Measurements from ENCODE around the gene LYSET.
"Not testable (repeated sequence)": the region's sequence is repeated elsewhere in the genome, so short reads cannot be mapped to it uniquely, and the experiment has no call there.

Gene LYSET

GRCh38 chr14:93223565-93223964 lies 38.4 kb downstream of the LYSET start:
- DNase-seq (ENCODE audit: low read depth): no peak

DNA sequence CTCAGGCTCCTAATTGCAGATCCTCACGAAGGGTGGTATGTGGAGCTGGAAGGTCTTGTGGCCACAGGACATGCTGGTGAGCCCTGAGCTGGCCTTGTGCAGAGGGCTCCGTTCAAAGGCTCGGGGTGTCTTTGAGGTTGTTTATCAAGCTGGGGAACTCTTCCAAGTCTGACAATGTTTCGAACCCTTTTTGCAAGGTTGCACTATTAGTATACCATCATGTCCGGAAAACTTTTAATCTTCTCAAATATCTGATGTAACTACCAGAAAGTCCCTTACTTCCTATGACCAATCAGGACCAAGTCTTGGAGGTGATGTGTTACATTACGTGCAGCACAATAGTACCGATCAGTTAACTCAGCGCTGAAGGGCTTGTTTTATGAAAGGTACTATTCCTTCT lies 43.4 kb downstream of the LYSET start:
- no peak for DNase-seq (ENCODE audit: low read depth)

DNA sequence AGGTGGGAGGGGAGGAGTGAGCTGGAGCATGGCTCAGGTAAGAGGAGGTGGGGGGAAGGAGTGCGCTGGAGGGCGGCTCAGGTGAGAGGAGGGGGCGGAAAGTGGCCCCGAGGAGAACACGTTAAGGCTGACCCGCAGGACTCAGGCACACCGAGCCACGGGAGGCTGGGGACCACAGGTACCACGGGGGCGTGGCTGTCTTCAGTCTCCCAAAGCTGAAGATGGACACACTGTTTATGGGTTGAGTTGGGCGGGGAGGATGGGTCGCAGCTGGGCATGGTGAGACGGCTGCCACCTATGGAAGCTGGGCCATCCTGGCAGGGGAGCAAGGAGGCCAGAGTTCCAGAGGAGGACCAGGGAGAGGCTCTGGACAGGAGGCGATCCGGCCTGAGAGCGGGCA lies 45.4 kb downstream of the LYSET start:
- no peak for DNase-seq (ENCODE audit: low read depth)

GRCh38 chr14:93231129-93231979 lies 46.2 kb downstream of the LYSET start:
- no peak for DNase-seq (ENCODE audit: low read depth)

GRCh38 chr14:93232159-93232558 lies 47.0 kb downstream of the LYSET start:
- DNase-seq (ENCODE audit: low read depth): no peak

DNA sequence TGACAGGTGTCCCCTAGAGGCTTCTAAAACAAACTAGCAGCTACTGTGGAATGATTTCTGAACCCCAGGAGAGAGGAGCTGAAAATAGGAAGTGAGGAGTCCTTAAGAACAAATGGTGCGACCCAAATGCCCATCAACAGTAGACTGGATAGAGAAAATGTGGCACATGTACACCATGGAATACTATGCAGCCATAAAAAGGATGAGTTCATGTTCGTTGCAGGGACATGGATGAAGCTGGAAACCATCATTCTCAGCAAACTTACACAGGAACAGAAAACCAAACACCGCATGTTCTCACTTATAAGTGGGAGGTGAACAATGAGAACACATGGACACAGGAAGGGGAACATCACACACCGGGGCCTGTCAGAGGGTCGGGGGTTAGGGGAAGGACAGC lies 48.0 kb downstream of the LYSET start:
- not testable (repeated sequence) for DNase-seq (ENCODE audit: low read depth)

DNA sequence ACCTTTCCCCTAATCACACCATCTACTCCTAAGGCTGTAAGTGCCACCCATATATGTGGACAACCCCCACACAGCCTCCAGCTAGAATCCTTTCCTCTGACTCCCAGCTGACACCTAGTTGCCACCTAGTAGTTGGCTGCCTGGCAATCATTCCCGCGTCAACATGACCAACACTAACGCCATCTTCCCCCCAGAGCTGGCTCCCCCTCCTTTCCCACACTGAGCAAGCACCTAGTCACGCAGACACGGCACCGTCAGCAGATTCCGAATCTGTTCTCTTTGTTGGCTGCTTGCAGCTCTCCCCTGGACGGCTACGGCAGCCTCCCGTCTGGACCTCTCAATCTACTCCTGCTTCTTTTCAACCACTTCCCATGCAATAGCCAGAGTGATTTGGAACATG lies 49.7 kb downstream of the LYSET start:
- DNase-seq (ENCODE audit: low read depth): no peak

All from stimulated activated CD8-positive, alpha-beta memory T cell treated with anti-CD3 and anti-CD28 coated beads, Interleukin-15, amount 100 ng/mL, for 24 hours (primary cell).